Stimulated activated CD8-positive, alpha-beta memory T cell treated with anti-CD3 and anti-CD28 coated beads, Interleukin-7, amount 100 ng/mL, for 1 hour (primary cell): ENCODE data around the gene ZNF750.

Source experiments
- DNase-seq, 2 donors: peaks; one replicate each; pipeline ENCODE4 v3.0.0-alpha.2; 2020; ENCODE audit warnings: low read depth in 2 of 2

The ZNF750 gene

GRCh38 chr17:82872591-82873520 lies 33.0 kb upstream of the ZNF750 start:
- no peak for DNase-seq

GRCh38 chr17:82871776-82872561 lies 32.1 kb upstream of the ZNF750 start:
- no peak for DNase-seq

- no peak for DNase-seq
Observed at GRCh38 chr17:82871056-82871775, 31.4 kb upstream of the ZNF750 start.

- DNase-seq: no peak
Observed at GRCh38 chr17:82870541-82870940, 30.7 kb upstream of the ZNF750 start.

GRCh38 chr17:82870091-82870491 lies 30.3 kb upstream of the ZNF750 start:
- no peak for DNase-seq

- DNase-seq: no peak
Observed at GRCh38 chr17:82869536-82869935, 29.7 kb upstream of the ZNF750 start.

- DNase-seq: no peak
Observed at GRCh38 chr17:82868715-82869131, 28.9 kb upstream of the ZNF750 start.

GRCh38 chr17:82867763-82868325 lies 28.0 kb upstream of the ZNF750 start:
- DNase-seq: no peak

- DNase-seq: no peak
Observed at GRCh38 chr17:82866590-82867191, 26.9 kb upstream of the ZNF750 start.

GRCh38 chr17:82865774-82866395 lies 26.1 kb upstream of the ZNF750 start:
- no peak for DNase-seq

GRCh38 chr17:82865274-82865673 lies 25.5 kb upstream of the ZNF750 start:
- no peak for DNase-seq

- DNase-seq: no peak
Observed at GRCh38 chr17:82864713-82865248, 25.0 kb upstream of the ZNF750 start.

GRCh38 chr17:82863941-82864712 lies 24.3 kb upstream of the ZNF750 start:
- peak; percentile 66 to 75 for DNase-seq

GRCh38 chr17:82863383-82863940 lies 23.6 kb upstream of the ZNF750 start:
- DNase-seq: no peak

GRCh38 chr17:82862737-82863382 lies 23.0 kb upstream of the ZNF750 start:
- DNase-seq: no peak

GRCh38 chr17:82862191-82862590 lies 22.4 kb upstream of the ZNF750 start:
- DNase-seq: no peak

- DNase-seq: no peak
Observed at GRCh38 chr17:82861393-82861775, 21.6 kb upstream of the ZNF750 start.

GRCh38 chr17:82860606-82861392 lies 21.0 kb upstream of the ZNF750 start:
- DNase-seq: no peak
